SK-N-MC (cell line): ENCODE data around the gene MAP3K15.
A peak's percentile ranks its signal among the peaks of the same experiment; 100 is the strongest.
"Not testable (repeated sequence)": the region's sequence is repeated elsewhere in the genome, so short reads cannot be mapped to it uniquely, and the experiment has no call there.

Source experiments
- DNase-seq: peaks from one replicate; pipeline ENCODE4 v3.0.0-alpha.2; 2011; ENCODE audit warnings: low read depth, low spot score
- H3K27ac ChIP-seq: fragments of 200-600 bp; sonication (generic); 2 replicates; pipeline ENCODE4 v1.5.1; 2016; ENCODE audit warnings: mixed run types
- H3K36me3 ChIP-seq: fragments of 200-600 bp; sonication (generic); 2 replicates; pipeline ENCODE4 v1.6.1; 2017; ENCODE audit warnings: antibody characterized with exemption, low read length, mixed read lengths; ENCODE audit not compliant: insufficient read depth
- H3K4me3 ChIP-seq: fragments of 200-600 bp; sonication (generic); 2 replicates; pipeline ENCODE4 v1.5.1; 2016
- H3K9ac ChIP-seq: fragments of 200-600 bp; sonication (generic); 2 replicates; pipeline ENCODE4 v1.8.0; 2017; ENCODE audit warnings: mixed run types, mixed read lengths; ENCODE audit not compliant: insufficient read length
- H3K9me3 ChIP-seq: fragments of 200-600 bp; sonication (generic); 2 replicates; pipeline ENCODE4 v1.6.1; 2017; ENCODE audit warnings: low read depth, mild to moderate bottlenecking, antibody characterized with exemption, low read length, moderate library complexity, mixed read lengths
- EZH2 ChIP-seq: fragments of 200-600 bp; sonication (generic); IDR thresholded peaks from one replicate; pipeline ENCODE4 v1.6.1; 2017; ENCODE audit warnings: antibody characterized with exemption
- FOXP2 ChIP-seq: optimal IDR thresholded peaks from 2 replicates; pipeline ENCODE3; 2011; ENCODE audit warnings: mild to moderate bottlenecking, moderate library complexity; ENCODE audit not compliant: insufficient read depth; ENCODE audit errors: extremely low read length, control extremely low read depth
- POLR2AphosphoS5 ChIP-seq: IDR thresholded peaks from 2 replicates; pipeline ENCODE4 v1.6.1; 2012; ENCODE audit warnings: mild to moderate bottlenecking, low read depth, low read length, borderline replicate concordance

Gene MAP3K15

DNA sequence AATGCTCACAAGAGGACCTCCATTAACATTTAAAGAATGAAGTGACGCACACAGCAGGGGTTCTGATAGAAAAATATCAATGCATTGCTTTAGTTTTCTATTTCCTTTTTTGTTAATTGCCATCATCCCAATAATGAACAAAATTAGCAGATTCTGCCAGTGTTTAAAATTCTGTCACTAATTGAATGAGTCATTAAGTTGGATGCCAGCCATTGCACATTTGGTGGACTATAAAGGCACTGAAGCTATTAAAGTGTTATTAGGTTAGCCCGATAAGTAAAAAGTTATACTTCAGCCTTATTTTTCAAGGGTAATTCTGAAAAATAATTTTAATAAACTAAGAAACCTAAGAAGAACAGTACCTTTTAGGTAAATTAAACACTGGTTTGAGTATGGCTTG lies 53.1 kb downstream of the MAP3K15 start:
- Histone ChIP-seq H3K9ac (no peak overlapping the region), H3K4me3 (no peak overlapping the region), H3K27ac (no peak overlapping the region), H3K36me3 (no peaks in the 10 kb centered on the region), H3K9me3 (no peaks in the 10 kb centered on the region)
- TF ChIP-seq FOXP2 (no peak), POLR2AphosphoS5 (no peak)
- no peak for DNase-seq

DNA sequence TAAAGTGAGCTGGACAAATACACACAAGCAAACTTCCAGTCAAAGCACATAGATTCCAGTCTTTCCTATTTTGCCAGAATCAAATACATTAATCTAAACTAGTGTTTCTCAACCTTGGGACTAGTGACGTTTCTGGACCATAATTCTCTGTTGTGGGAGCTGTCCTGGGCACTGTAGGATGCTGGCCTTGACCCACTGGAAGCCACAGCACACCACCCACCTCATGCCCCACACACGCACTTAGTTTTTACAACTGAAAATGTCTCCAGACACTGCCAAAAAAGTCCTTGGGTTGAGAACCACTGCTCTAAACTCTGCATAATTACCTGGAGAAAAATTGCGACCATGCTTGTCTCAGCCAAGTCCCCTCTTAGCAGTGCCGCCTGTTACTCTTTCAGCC lies 57.6 kb downstream of the MAP3K15 start:
- no peak overlapping the region for H3K9ac ChIP-seq
- no peak overlapping the region for H3K27ac ChIP-seq
- H3K4me3 ChIP-seq = no peak overlapping the region
- H3K36me3 ChIP-seq = no peaks in the 10 kb centered on the region
- no peak for DNase-seq
- no peaks in the 10 kb centered on the region for H3K9me3 ChIP-seq
- no peak for TF ChIP-seq FOXP2
- no peak for TF ChIP-seq EZH2
- no peak for TF ChIP-seq POLR2AphosphoS5

DNA sequence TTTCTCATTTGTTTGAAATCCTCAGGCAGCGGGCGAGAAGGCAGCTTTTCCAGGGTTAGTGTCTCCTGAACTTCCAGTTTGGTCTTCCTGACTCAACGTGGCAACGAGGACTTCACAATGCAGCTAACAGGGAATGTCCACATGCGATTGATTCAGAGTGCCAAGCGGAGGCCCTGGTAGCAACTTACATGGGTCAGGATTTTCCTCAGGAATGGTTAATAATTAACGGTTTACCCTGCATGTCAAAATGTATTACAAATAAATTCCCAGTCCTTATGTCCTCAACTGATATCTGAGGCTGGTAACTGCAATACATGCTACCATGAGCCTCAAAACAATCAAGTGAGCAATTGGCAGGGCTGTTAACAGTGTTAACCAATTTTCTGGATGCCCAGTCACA lies 67.2 kb downstream of the MAP3K15 start:
- TF ChIP-seq POLR2AphosphoS5 (no peak), FOXP2 (no peak), EZH2 (no peak)
- H3K27ac ChIP-seq = no peak overlapping the region
- no peak for DNase-seq
- H3K4me3 ChIP-seq = no peak overlapping the region
- H3K9ac ChIP-seq = no peak overlapping the region
- H3K9me3 ChIP-seq = no peaks in the 10 kb centered on the region
- H3K36me3 ChIP-seq = no peaks in the 10 kb centered on the region

GRCh38 chrX:19446397-19446796 lies 68.9 kb downstream of the MAP3K15 start:
- DNase-seq = no peak
- H3K4me3 ChIP-seq = no peak overlapping the region
- TF ChIP-seq POLR2AphosphoS5 = no peak
- no peak for TF ChIP-seq FOXP2
- no peak for TF ChIP-seq EZH2
- H3K9me3 ChIP-seq = no peaks in the 10 kb centered on the region
- no peak overlapping the region for H3K27ac ChIP-seq
- H3K9ac ChIP-seq = no peak overlapping the region
- H3K36me3 ChIP-seq = no peaks in the 10 kb centered on the region

DNA sequence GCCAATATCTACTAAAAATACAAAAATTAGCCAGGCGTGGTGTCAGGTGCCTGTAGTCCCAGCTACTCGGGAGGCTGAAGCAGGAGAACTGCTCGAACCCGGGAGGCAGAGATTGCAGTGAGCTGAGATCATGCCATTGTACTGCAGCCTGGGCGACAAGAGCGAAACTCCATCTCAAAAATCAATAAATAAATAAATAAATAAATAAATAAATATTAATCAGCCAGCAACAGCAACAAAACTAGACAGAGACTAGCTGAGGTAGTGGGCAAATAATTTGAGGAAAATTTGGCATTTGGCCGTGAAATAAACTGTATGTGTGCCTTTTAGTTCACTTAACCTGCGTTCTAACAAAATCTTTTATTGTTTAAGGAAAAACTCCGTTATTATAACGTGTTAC lies 69.5 kb downstream of the MAP3K15 start:
- H3K27ac ChIP-seq, DNase-seq: not testable (repeated sequence)

DNA sequence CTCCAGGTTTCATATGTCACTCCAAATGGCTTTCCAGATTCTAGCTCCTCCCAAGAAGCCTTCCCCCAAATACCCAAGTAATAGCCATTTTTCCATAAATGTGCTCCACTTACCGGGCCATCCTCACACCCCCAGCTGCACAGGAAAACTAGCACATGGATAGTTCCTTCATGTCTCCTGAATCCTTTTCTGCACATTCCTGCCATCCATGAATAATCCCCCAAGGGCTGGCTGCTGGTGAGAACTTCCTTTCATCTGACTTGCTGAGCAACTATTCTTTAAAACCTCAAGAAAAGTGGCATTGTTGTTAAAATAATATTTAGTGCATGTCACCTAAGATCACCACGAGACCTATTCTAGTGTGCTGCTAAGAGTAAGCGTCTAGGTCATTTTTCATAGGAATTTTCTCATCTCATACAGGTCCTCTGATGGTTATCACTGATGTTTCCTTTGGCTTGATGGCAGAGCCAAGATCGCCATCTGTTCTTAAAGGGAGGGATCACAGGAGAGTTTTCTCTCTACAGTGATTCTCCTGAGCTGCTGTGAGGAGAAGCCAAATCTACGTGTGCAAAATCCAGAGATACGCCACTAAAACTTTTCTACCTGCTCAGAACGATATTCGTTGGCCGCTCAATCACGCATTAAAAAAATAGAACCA lies 71.3 kb downstream of the MAP3K15 start:
- Histone ChIP-seq H3K9ac (no peak overlapping the region), H3K27ac (no peak overlapping the region), H3K9me3 (no peaks in the 10 kb centered on the region), H3K36me3 (no peaks in the 10 kb centered on the region), H3K4me3 (no peak overlapping the region)
- TF ChIP-seq EZH2 (no peak), POLR2AphosphoS5 (no peak), FOXP2 (no peak)
- no peak for DNase-seq

More for the DNA sequence above, 69.5 kb downstream of the MAP3K15 start:
- H3K9me3 ChIP-seq, H3K9ac ChIP-seq, H3K36me3 ChIP-seq, H3K4me3 ChIP-seq: not testable (repeated sequence)

- no peak overlapping the region for H3K4me3 ChIP-seq
- H3K36me3 ChIP-seq = no peaks in the 10 kb centered on the region
- TF ChIP-seq EZH2 (no peak), POLR2AphosphoS5 (no peak), FOXP2 (no peak)
- DNase-seq = peak; percentile 6
- no peak overlapping the region for H3K27ac ChIP-seq
- no peak overlapping the region for H3K9ac ChIP-seq
- no peaks in the 10 kb centered on the region for H3K9me3 ChIP-seq
These were observed 74.6 kb downstream of the MAP3K15 start for GRCh38 chrX:19440713-19441112.

GRCh38 chrX:19422661-19423060 lies 92.6 kb downstream of the MAP3K15 start:
- H3K9me3 ChIP-seq, H3K9ac ChIP-seq, H3K4me3 ChIP-seq, H3K36me3 ChIP-seq, H3K27ac ChIP-seq, DNase-seq: not testable (repeated sequence)

GRCh38 chrX:19410259-19410658 lies 105.0 kb downstream of the MAP3K15 start:
- Histone ChIP-seq H3K4me3 (no peak overlapping the region), H3K9me3 (no peaks in the 10 kb centered on the region), H3K36me3 (no peaks in the 10 kb centered on the region), H3K27ac (no peak overlapping the region), H3K9ac (no peak overlapping the region)
- DNase-seq = no peak
- TF ChIP-seq POLR2AphosphoS5 (no peak), FOXP2 (no peak), EZH2 (no peak)
